NCI-H82 treated with DMSO at 0.1 percent for 48 hours (cell line): ENCODE data around the gene GADL1.

Experiments used
- DNase-seq: peaks from one replicate; lab custom pipeline; 2025; ENCODE audit not compliant: unreplicated experiment; lab: John Stamatoyannopoulos, UW

GADL1 gene

GRCh38 chr3:30878862-30879261, 15.6 kb downstream of the GADL1 start:
- DNase-seq: no peak

GRCh38 chr3:30875505-30875904, 19.0 kb downstream of the GADL1 start:
- DNase-seq: no peak

GRCh38 chr3:30873671-30874070, 20.8 kb downstream of the GADL1 start:
- DNase-seq: no peak

- no peak for DNase-seq
Observed at GRCh38 chr3:30872879-30873278, 21.6 kb downstream of the GADL1 start.

- no peak for DNase-seq
Observed at GRCh38 chr3:30871720-30872119, 22.7 kb downstream of the GADL1 start.

GRCh38 chr3:30864836-30865235, 29.6 kb downstream of the GADL1 start:
- no peak for DNase-seq

- no peak for DNase-seq
Observed at GRCh38 chr3:30864132-30864531, 30.3 kb downstream of the GADL1 start.

- DNase-seq: no peak
Observed at GRCh38 chr3:30862004-30862403, 32.5 kb downstream of the GADL1 start.

- DNase-seq: no peak
Observed at GRCh38 chr3:30858894-30859389, 35.5 kb downstream of the GADL1 start.

- DNase-seq: no peak
Observed at GRCh38 chr3:30855400-30856292, 38.8 kb downstream of the GADL1 start.

GRCh38 chr3:30852833-30853232, 41.6 kb downstream of the GADL1 start:
- DNase-seq: no peak

GRCh38 chr3:30848087-30848779, 46.2 kb downstream of the GADL1 start:
- no peak for DNase-seq

- DNase-seq: no peak
Observed at GRCh38 chr3:30847592-30847991, 46.9 kb downstream of the GADL1 start.

- no peak for DNase-seq
Observed at GRCh38 chr3:30845606-30846005, 48.9 kb downstream of the GADL1 start.

- DNase-seq: no peak
Observed at GRCh38 chr3:30843877-30844276, 50.6 kb downstream of the GADL1 start.

- DNase-seq: no peak
Observed at GRCh38 chr3:30836141-30836540, 58.3 kb downstream of the GADL1 start.

GRCh38 chr3:30835667-30836066, 58.8 kb downstream of the GADL1 start:
- DNase-seq: no peak

- peak; percentile 91 for DNase-seq
Observed at GRCh38 chr3:30832961-30833575, 61.4 kb downstream of the GADL1 start.

- no peak for DNase-seq
Observed at GRCh38 chr3:30827080-30827479, 67.4 kb downstream of the GADL1 start.

GRCh38 chr3:30826531-30826942, 67.9 kb downstream of the GADL1 start:
- no peak for DNase-seq

GRCh38 chr3:30819067-30819798, 75.2 kb downstream of the GADL1 start:
- no peak for DNase-seq
